H1 (cell line): ENCODE data around the gene GPS1. TPM values are rescaled to one million over a fixed set of nuclear protein-coding genes. Genes with fewer than 3 reads are reported as not detected.

Experiments
- CBX8 ChIP-seq: fragments of 300-800, 300-1000 bp; sonication (generic); IDR thresholded peaks from 2 replicates; pipeline ENCODE4 v1.7.1; 2016; ENCODE audit warnings: low read depth, low read length, borderline replicate concordance
- HDAC6 ChIP-seq: IDR thresholded peaks from one replicate; pipeline ENCODE4 v1.7.1; 2012; ENCODE audit warnings: low read depth, mild to moderate bottlenecking, inconsistent platforms, low read length, moderate library complexity
- KDM5A ChIP-seq: fragments of 200-600 bp; IDR thresholded peaks from 2 replicates; pipeline ENCODE4 v1.7.1; 2012; ENCODE audit warnings: mild to moderate bottlenecking, low read length, inconsistent platforms, mixed read lengths
- MAX ChIP-seq: IDR thresholded peaks from 2 replicates; pipeline ENCODE4 v1.6.1; 2012; ENCODE audit warnings: inconsistent platforms
- TEAD4 ChIP-seq: IDR thresholded peaks from 2 replicates; pipeline ENCODE4 v1.6.1; 2012; ENCODE audit warnings: low read depth, low read length, inconsistent platforms, mixed read lengths
- polyA plus RNA-seq, 7 experiments: library from polyadenylated mRNA; depleted of rRNA in 3 of 7; stranded (reverse) in 5 of 7; unstranded in 2 of 7; fragments of >200 nt in 5 of 7; fragments of 200-250 nt in 2 of 7; gene quantifications; 1 replicate in 5 of 7; 2 replicates in 1 of 7; 4 replicates in 1 of 7; pipeline versions ENCODE4 v1.2.1 to v1.2.3, GENCODE V29; 2011 to 2013; ENCODE audit warnings: missing spikeins in 2 of 7, mixed read lengths in 2 of 7
- total RNA-seq: library from RNA; stranded (reverse); fragmentation: NEBNext Ultra II Directional; extraction: Animal tissue kit (Norgen Biotek cat#: 25700); gene quantifications from 2 replicates; pipeline ENCODE4 v1.2.1, GENCODE V29; 2021
- TF ChIP-seq, protein P1 (sequence below): fragments of 300-600 bp; sonication (generic); IDR thresholded peaks from 2 replicates; pipeline ENCODE4 v1.7.1; 2012; ENCODE audit warnings: low read length, moderate library complexity, mild to moderate bottlenecking, inconsistent platforms; ENCODE audit not compliant: insufficient replicate concordance
- TF ChIP-seq, protein P2 (sequence below), 3 experiments: IDR thresholded peaks; 1 replicate in 2 of 3; 2 replicates in 1 of 3; pipeline versions ENCODE4 v1.5.1 to v1.6.1; 2011; ENCODE audit warnings: low read length in 3 of 3, mild to moderate bottlenecking in 3 of 3, inconsistent platforms in 2 of 3, low read depth in 1 of 3, moderate library complexity in 1 of 3; ENCODE audit not compliant: insufficient read depth in 1 of 3; ENCODE audit errors: control extremely low read depth in 1 of 3
- TF ChIP-seq, protein P3 (sequence below): IDR thresholded peaks from 2 replicates; pipeline ENCODE4 v1.6.1; 2012; ENCODE audit warnings: inconsistent platforms

GPS1 gene
- total and polyA plus RNA-seq, 2 of the 8 experiments (the other 6 are each of a cell fraction or from before 2014, with no cell fraction given): 153 to 277 TPM

- TF ChIP-seq, protein P1, sequence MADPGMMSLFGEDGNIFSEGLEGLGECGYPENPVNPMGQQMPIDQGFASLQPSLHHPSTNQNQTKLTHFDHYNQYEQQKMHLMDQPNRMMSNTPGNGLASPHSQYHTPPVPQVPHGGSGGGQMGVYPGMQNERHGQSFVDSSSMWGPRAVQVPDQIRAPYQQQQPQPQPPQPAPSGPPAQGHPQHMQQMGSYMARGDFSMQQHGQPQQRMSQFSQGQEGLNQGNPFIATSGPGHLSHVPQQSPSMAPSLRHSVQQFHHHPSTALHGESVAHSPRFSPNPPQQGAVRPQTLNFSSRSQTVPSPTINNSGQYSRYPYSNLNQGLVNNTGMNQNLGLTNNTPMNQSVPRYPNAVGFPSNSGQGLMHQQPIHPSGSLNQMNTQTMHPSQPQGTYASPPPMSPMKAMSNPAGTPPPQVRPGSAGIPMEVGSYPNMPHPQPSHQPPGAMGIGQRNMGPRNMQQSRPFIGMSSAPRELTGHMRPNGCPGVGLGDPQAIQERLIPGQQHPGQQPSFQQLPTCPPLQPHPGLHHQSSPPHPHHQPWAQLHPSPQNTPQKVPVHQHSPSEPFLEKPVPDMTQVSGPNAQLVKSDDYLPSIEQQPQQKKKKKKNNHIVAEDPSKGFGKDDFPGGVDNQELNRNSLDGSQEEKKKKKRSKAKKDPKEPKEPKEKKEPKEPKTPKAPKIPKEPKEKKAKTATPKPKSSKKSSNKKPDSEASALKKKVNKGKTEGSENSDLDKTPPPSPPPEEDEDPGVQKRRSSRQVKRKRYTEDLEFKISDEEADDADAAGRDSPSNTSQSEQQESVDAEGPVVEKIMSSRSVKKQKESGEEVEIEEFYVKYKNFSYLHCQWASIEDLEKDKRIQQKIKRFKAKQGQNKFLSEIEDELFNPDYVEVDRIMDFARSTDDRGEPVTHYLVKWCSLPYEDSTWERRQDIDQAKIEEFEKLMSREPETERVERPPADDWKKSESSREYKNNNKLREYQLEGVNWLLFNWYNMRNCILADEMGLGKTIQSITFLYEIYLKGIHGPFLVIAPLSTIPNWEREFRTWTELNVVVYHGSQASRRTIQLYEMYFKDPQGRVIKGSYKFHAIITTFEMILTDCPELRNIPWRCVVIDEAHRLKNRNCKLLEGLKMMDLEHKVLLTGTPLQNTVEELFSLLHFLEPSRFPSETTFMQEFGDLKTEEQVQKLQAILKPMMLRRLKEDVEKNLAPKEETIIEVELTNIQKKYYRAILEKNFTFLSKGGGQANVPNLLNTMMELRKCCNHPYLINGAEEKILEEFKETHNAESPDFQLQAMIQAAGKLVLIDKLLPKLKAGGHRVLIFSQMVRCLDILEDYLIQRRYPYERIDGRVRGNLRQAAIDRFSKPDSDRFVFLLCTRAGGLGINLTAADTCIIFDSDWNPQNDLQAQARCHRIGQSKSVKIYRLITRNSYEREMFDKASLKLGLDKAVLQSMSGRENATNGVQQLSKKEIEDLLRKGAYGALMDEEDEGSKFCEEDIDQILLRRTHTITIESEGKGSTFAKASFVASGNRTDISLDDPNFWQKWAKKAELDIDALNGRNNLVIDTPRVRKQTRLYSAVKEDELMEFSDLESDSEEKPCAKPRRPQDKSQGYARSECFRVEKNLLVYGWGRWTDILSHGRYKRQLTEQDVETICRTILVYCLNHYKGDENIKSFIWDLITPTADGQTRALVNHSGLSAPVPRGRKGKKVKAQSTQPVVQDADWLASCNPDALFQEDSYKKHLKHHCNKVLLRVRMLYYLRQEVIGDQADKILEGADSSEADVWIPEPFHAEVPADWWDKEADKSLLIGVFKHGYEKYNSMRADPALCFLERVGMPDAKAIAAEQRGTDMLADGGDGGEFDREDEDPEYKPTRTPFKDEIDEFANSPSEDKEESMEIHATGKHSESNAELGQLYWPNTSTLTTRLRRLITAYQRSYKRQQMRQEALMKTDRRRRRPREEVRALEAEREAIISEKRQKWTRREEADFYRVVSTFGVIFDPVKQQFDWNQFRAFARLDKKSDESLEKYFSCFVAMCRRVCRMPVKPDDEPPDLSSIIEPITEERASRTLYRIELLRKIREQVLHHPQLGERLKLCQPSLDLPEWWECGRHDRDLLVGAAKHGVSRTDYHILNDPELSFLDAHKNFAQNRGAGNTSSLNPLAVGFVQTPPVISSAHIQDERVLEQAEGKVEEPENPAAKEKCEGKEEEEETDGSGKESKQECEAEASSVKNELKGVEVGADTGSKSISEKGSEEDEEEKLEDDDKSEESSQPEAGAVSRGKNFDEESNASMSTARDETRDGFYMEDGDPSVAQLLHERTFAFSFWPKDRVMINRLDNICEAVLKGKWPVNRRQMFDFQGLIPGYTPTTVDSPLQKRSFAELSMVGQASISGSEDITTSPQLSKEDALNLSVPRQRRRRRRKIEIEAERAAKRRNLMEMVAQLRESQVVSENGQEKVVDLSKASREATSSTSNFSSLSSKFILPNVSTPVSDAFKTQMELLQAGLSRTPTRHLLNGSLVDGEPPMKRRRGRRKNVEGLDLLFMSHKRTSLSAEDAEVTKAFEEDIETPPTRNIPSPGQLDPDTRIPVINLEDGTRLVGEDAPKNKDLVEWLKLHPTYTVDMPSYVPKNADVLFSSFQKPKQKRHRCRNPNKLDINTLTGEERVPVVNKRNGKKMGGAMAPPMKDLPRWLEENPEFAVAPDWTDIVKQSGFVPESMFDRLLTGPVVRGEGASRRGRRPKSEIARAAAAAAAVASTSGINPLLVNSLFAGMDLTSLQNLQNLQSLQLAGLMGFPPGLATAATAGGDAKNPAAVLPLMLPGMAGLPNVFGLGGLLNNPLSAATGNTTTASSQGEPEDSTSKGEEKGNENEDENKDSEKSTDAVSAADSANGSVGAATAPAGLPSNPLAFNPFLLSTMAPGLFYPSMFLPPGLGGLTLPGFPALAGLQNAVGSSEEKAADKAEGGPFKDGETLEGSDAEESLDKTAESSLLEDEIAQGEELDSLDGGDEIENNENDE: no peak
- TF ChIP-seq HDAC6: no peak
- no peak for TF ChIP-seq TEAD4
- TF ChIP-seq, protein P2, sequence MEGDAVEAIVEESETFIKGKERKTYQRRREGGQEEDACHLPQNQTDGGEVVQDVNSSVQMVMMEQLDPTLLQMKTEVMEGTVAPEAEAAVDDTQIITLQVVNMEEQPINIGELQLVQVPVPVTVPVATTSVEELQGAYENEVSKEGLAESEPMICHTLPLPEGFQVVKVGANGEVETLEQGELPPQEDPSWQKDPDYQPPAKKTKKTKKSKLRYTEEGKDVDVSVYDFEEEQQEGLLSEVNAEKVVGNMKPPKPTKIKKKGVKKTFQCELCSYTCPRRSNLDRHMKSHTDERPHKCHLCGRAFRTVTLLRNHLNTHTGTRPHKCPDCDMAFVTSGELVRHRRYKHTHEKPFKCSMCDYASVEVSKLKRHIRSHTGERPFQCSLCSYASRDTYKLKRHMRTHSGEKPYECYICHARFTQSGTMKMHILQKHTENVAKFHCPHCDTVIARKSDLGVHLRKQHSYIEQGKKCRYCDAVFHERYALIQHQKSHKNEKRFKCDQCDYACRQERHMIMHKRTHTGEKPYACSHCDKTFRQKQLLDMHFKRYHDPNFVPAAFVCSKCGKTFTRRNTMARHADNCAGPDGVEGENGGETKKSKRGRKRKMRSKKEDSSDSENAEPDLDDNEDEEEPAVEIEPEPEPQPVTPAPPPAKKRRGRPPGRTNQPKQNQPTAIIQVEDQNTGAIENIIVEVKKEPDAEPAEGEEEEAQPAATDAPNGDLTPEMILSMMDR (IDR thresholded peaks at IDR 0.05; ENCODE audit: control extremely low read depth in 1 of 3, insufficient read depth in 1 of 3, low read depth in 1 of 3, low read length in 3 of 3): no peak
- TF ChIP-seq MAX: no peak
- TF ChIP-seq, protein P3, sequence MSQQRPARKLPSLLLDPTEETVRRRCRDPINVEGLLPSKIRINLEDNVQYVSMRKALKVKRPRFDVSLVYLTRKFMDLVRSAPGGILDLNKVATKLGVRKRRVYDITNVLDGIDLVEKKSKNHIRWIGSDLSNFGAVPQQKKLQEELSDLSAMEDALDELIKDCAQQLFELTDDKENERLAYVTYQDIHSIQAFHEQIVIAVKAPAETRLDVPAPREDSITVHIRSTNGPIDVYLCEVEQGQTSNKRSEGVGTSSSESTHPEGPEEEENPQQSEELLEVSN: no peak
- no peak for TF ChIP-seq CBX8
- TF ChIP-seq KDM5A: no peak
These were observed 31.3 kb downstream of the GPS1 start (continued) for GRCh38 chr17:82083009-82083408.
